Measurements from ENCODE around the gene CDC73.

Gene CDC73

GRCh38 chr1:193121616-193122593 is at the start of gene CDC73:
Gene CDC73 (plus strand): TSS chr1:193122031. CDS start chr1:193122201, 170 bp downstream.
- peak; percentile 100 for DNase-seq

- no peak for DNase-seq
These were observed 43.8 kb upstream of the CDC73 start for GRCh38 chr1:193077991-193078390.

- no peak for DNase-seq
These were observed 42.6 kb upstream of the CDC73 start for GRCh38 chr1:193079187-193079586.

GRCh38 chr1:193083365-193084088 is 38.3 kb upstream of the CDC73 start:
- DNase-seq: no peak

- no peak for DNase-seq
These were observed 36.6 kb upstream of the CDC73 start for GRCh38 chr1:193085263-193085662.

- no peak for DNase-seq
These were observed 35.5 kb upstream of the CDC73 start for GRCh38 chr1:193086342-193086741.

- no peak for DNase-seq
These were observed 33.9 kb upstream of the CDC73 start for GRCh38 chr1:193087893-193088292.

GRCh38 chr1:193090865-193091264 is 31.0 kb upstream of the CDC73 start:
- no peak for DNase-seq

- no peak for DNase-seq
These were observed 27.7 kb upstream of the CDC73 start for GRCh38 chr1:193094112-193094511.

- DNase-seq: no peak
These were observed 19.2 kb upstream of the CDC73 start for GRCh38 chr1:193102662-193103061.

GRCh38 chr1:193103759-193104501 is 17.9 kb upstream of the CDC73 start:
- no peak for DNase-seq

- peak; percentile 30 for DNase-seq
These were observed 17.3 kb upstream of the CDC73 start for GRCh38 chr1:193104502-193104906.

GRCh38 chr1:193104907-193105820 is 16.7 kb upstream of the CDC73 start, which contains the start of gene GLRX2:
Gene GLRX2 (minus strand): TSS chr1:193105414. CDS start chr1:193105382, 32 bp downstream.
- DNase-seq: peak; percentile 70

- no peak for DNase-seq
These were observed 16.0 kb upstream of the CDC73 start for GRCh38 chr1:193105821-193106177.

- no peak for DNase-seq
These were observed 13.4 kb upstream of the CDC73 start for GRCh38 chr1:193108471-193108870.

GRCh38 chr1:193109619-193110018 is 12.2 kb upstream of the CDC73 start:
- no peak for DNase-seq

- no peak for DNase-seq
These were observed 11.6 kb upstream of the CDC73 start for GRCh38 chr1:193110246-193110645.

- no peak for DNase-seq
These were observed 11.0 kb upstream of the CDC73 start for GRCh38 chr1:193110864-193111263.

- no peak for DNase-seq
These were observed 10.2 kb upstream of the CDC73 start for GRCh38 chr1:193111641-193112090.

GRCh38 chr1:193113258-193113991 is 8.4 kb upstream of the CDC73 start:
- DNase-seq: no peak

GRCh38 chr1:193113992-193114332 is 7.9 kb upstream of the CDC73 start:
- no peak for DNase-seq

Data from activated T-cell treated with anti-CD3 and anti-CD28 coated beads, Interleukin-2, amount 50 U/mL, for 1 hour (primary cell).